Upper lobe of left lung (tissue), 4 donors: Measurements from ENCODE around the gene SLC17A2.

Experiments used
- EP300 ChIP-seq, 4 donors: sonication (generic); formaldehyde crosslinking; IDR thresholded peaks; one replicate each; pipeline ENCODE4 v1.5.1; 2017; ENCODE audit warnings: antibody characterized with exemption in 4 of 4, control low read depth in 2 of 4
- POLR2A ChIP-seq, 4 donors: fragments of 450-650 bp; IDR thresholded peaks; one replicate each; pipeline ENCODE4 v1.5.1; 2016 to 2017; ENCODE audit warnings: antibody characterized with exemption in 4 of 4, mild to moderate bottlenecking in 2 of 4
- POLR2AphosphoS5 ChIP-seq, 2 donors: sonication (generic); formaldehyde crosslinking; IDR thresholded peaks; one replicate each; pipeline ENCODE4 v1.5.1; 2017; ENCODE audit warnings: antibody characterized with exemption in 2 of 2
- TF ChIP-seq, protein P1 (sequence below), 6 experiments: fragments of 450-650 bp in 4 of 6; fragments of 200-600 bp in 2 of 6; sonication (generic) in 2 of 6; IDR thresholded peaks; one replicate each; pipeline ENCODE4 v1.5.1; 2016 to 2019; ENCODE audit warnings: antibody characterized with exemption in 6 of 6

DNA sequence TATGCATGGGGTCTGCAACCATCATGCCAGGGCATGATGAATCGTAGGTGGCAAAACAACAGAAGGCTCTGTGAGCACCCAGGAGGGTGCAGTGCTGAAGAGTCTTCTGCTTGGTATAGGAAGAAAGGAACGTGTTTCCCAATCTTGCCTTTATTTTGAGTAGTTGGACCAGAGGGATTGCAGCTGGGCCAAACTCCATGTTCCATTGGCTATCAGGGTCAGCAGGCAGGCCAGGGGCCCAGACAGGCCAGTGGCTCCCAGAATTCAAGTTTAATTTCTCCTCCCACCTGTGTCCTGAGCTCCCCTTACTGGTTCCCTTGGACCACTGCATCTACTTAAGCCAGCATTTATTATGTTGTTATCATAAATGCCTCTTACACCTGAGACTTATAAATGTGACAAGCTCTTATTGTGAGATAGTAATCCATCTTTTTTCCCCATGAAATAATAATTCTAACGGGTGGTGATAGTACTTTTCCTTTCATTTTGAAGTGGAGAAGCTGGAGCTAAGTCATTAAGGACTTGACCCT, 31.2 kb upstream of the SLC17A2 start:
- TF ChIP-seq POLR2AphosphoS5 (IDR thresholded peaks at IDR 0.05), result no peak
- no peak for TF ChIP-seq POLR2A (IDR thresholded peaks at IDR 0.05)
- no peak for TF ChIP-seq EP300 (IDR thresholded peaks at IDR 0.05)
- TF ChIP-seq, protein P1, sequence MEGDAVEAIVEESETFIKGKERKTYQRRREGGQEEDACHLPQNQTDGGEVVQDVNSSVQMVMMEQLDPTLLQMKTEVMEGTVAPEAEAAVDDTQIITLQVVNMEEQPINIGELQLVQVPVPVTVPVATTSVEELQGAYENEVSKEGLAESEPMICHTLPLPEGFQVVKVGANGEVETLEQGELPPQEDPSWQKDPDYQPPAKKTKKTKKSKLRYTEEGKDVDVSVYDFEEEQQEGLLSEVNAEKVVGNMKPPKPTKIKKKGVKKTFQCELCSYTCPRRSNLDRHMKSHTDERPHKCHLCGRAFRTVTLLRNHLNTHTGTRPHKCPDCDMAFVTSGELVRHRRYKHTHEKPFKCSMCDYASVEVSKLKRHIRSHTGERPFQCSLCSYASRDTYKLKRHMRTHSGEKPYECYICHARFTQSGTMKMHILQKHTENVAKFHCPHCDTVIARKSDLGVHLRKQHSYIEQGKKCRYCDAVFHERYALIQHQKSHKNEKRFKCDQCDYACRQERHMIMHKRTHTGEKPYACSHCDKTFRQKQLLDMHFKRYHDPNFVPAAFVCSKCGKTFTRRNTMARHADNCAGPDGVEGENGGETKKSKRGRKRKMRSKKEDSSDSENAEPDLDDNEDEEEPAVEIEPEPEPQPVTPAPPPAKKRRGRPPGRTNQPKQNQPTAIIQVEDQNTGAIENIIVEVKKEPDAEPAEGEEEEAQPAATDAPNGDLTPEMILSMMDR (IDR thresholded peaks at IDR 0.05), result peak in 2 of 6 experiments; percentile 7 to 10
